IMR-90 (cell line): ENCODE results near the gene EML4. TPM values are rescaled to one million over a fixed set of nuclear protein-coding genes. Genes with fewer than 3 reads are reported as not detected.
A peak's percentile ranks its signal among the peaks of the same experiment; 100 is the strongest.

Source experiments
- ATAC-seq: fragments of 200-7000 bp; cut with Tn5 transposase; 2 replicates; pipeline ENCODE4 v1.9.1; 2020; ENCODE audit warnings: low read depth, mild to moderate bottlenecking, moderate library complexity
- BruUV-seq: library from RNA; stranded (reverse); fragments of 400-500 nt; replicated peaks from 2 replicates; lab custom pipeline; 2021; lab: Mats Ljungman, UMichigan
- CTCF ChIA-PET: fragments of 300-600 bp; formaldehyde crosslinking; extraction: SDS; loops from one replicate; lab custom pipeline; 2021; ENCODE audit warnings: antibody characterized with exemption; lab: Yijun Ruan, JAX
- POLR2A ChIA-PET: fragments of 300-600 bp; sonication (Branson Sonifier 250); formaldehyde crosslinking; loops from one replicate; lab custom pipeline; 2022; ENCODE audit warnings: antibody characterized with exemption; ENCODE audit not compliant: unreplicated experiment; lab: Charles Lee
- DNase-seq: peaks from one replicate; pipeline ENCODE4 v3.0.0; 2013
- H2AFZ ChIP-seq: replicated peaks from 2 replicates; pipeline ENCODE3; 2013; ENCODE audit warnings: low read length, mild to moderate bottlenecking; ENCODE audit not compliant: poor library complexity
- H2AK5ac ChIP-seq: 2 replicates; pipeline ENCODE4 v1.6.1; 2013; ENCODE audit warnings: low read depth, low read length, inconsistent platforms
- H2AK9ac ChIP-seq: replicated peaks from 2 replicates; pipeline ENCODE3; 2013; ENCODE audit warnings: mild to moderate bottlenecking, low read depth, low read length, moderate library complexity; ENCODE audit not compliant: poor library complexity
- H2BK120ac ChIP-seq: 2 replicates; pipeline ENCODE4 v1.6.1; 2013; ENCODE audit warnings: low read depth, low read length, inconsistent platforms
- H2BK15ac ChIP-seq: 3 replicates; pipeline ENCODE4 v1.6.1; 2013; ENCODE audit warnings: low read depth, low read length, inconsistent platforms
- H2BK20ac ChIP-seq: 2 replicates; pipeline ENCODE4 v1.6.1; 2013; ENCODE audit warnings: low read depth, mild to moderate bottlenecking, inconsistent platforms, low read length, moderate library complexity
- H2BK5ac ChIP-seq: 2 replicates; pipeline ENCODE4 v1.6.1; 2013; ENCODE audit warnings: mild to moderate bottlenecking, low read depth, low read length, inconsistent platforms; ENCODE audit not compliant: poor library complexity, severe bottlenecking
- H3K14ac ChIP-seq: replicated peaks from 2 replicates; pipeline ENCODE4 v1.6.1; 2013; ENCODE audit warnings: low read depth, low read length, inconsistent platforms
- H3K18ac ChIP-seq: 2 replicates; pipeline ENCODE4 v1.6.1; 2013; ENCODE audit warnings: low read depth, low read length, control low read depth
- H3K23ac ChIP-seq: 2 replicates; pipeline ENCODE4 v1.6.1; 2013; ENCODE audit warnings: low read depth, low read length, inconsistent platforms
- H3K27ac ChIP-seq: 2 replicates; pipeline ENCODE4 v1.5.1; 2013; ENCODE audit warnings: mild to moderate bottlenecking, control low read depth, low read length; ENCODE audit not compliant: insufficient read depth
- H3K27me3 ChIP-seq: 2 replicates; pipeline ENCODE4 v1.6.1; 2013; ENCODE audit warnings: low read length; ENCODE audit not compliant: control insufficient read depth, insufficient read depth
- H3K36me3 ChIP-seq: 2 replicates; pipeline ENCODE4 v1.6.1; 2013; ENCODE audit warnings: low read length, mixed read lengths; ENCODE audit not compliant: control insufficient read depth, insufficient read depth
- H3K4ac ChIP-seq: 2 replicates; pipeline ENCODE4 v1.6.1; 2013; ENCODE audit warnings: low read depth, low read length, inconsistent platforms
- H3K4me1 ChIP-seq: 2 replicates; pipeline ENCODE4 v1.6.1; 2013; ENCODE audit warnings: low read length, mixed read lengths; ENCODE audit not compliant: control insufficient read depth, insufficient read depth
- H3K4me2 ChIP-seq: 2 replicates; pipeline ENCODE4 v1.6.1; 2013; ENCODE audit warnings: low read depth, mild to moderate bottlenecking, control low read depth, low read length, moderate library complexity
- H3K4me3 ChIP-seq: 2 replicates; pipeline ENCODE4 v1.5.1; 2013; ENCODE audit warnings: low read depth, mild to moderate bottlenecking, control low read depth, low read length, moderate library complexity; ENCODE audit not compliant: insufficient read depth
- H3K56ac ChIP-seq: 2 replicates; pipeline ENCODE4 v1.6.1; 2013; ENCODE audit warnings: low read length, inconsistent platforms; ENCODE audit not compliant: insufficient read depth; ENCODE audit errors: extremely low read depth
- H3K79me1 ChIP-seq, 2 experiments: 2 replicates each; pipeline ENCODE4 v1.6.1; 2013; ENCODE audit warnings: low read length in 2 of 2, inconsistent platforms in 1 of 2, low read depth in 1 of 2
- H3K9ac ChIP-seq: 2 replicates; pipeline ENCODE4 v1.6.1; 2013; ENCODE audit warnings: low read depth, low read length, control low read depth
- H3K9me1 ChIP-seq: 2 replicates; pipeline ENCODE4 v1.6.1; 2013; ENCODE audit warnings: low read length, inconsistent platforms; ENCODE audit not compliant: insufficient read depth
- H3K9me3 ChIP-seq: 2 replicates; pipeline ENCODE4 v1.6.1; 2013; ENCODE audit warnings: low read length; ENCODE audit not compliant: control insufficient read depth, insufficient read depth
- H4K20me1 ChIP-seq: 2 replicates; pipeline ENCODE4 v1.6.1; 2013; ENCODE audit warnings: low read length, inconsistent platforms; ENCODE audit not compliant: insufficient read depth
- H4K5ac ChIP-seq: 2 replicates; pipeline ENCODE4 v1.6.1; 2013; ENCODE audit warnings: mild to moderate bottlenecking, low read depth, low read length, control low read depth
- H4K8ac ChIP-seq, 2 experiments: 2 replicates each; pipeline ENCODE4 v1.6.1; 2013; ENCODE audit warnings: low read depth in 2 of 2, low read length in 2 of 2, control low read depth in 1 of 2, inconsistent platforms in 1 of 2
- H4K91ac ChIP-seq: 2 replicates; pipeline ENCODE4 v1.6.1; 2013; ENCODE audit warnings: low read depth, low read length, inconsistent platforms; ENCODE audit not compliant: insufficient read depth
- CHD1 ChIP-seq: IDR thresholded peaks from 2 replicates; pipeline ENCODE4 v1.6.1; 2012; ENCODE audit warnings: low read depth, low read length, improper control_type of control experiment
- CTCF ChIP-seq: conservative IDR thresholded peaks from 2 replicates; pipeline ENCODE4 v1.5.1; 2012; ENCODE audit warnings: mild to moderate bottlenecking, low read depth, low read length, improper control_type of control experiment
- MAFK ChIP-seq: IDR thresholded peaks from 2 replicates; pipeline ENCODE4 v1.6.1; 2012; ENCODE audit warnings: low read depth, low read length, improper control_type of control experiment
- MAZ ChIP-seq: IDR thresholded peaks from 2 replicates; pipeline ENCODE4 v1.6.1; 2012; ENCODE audit warnings: low read depth, mild to moderate bottlenecking, low read length, improper control_type of control experiment, moderate library complexity, borderline replicate concordance
- MXI1 ChIP-seq: IDR thresholded peaks from 2 replicates; pipeline ENCODE4 v1.6.1; 2012; ENCODE audit warnings: low read depth, mild to moderate bottlenecking, low read length, moderate library complexity, borderline replicate concordance
- WGBS, 2 experiments: methylation state at CpG; one replicate each; pipeline versions ENCODE4 v1.1.5 to v1.1.7; 2013; ENCODE audit warnings: missing lambda C conversion rate in 2 of 2; ENCODE audit not compliant: insufficient read length in 1 of 2; ENCODE audit errors: extremely low coverage in 2 of 2; 5-methylcytosine and 5-hydroxymethylcytosine counted together
- dilution Hi-C: fragments of 300-500 bp; cut with HindIII; formaldehyde crosslinking; loops from one replicate; pipeline ENCODE4 v1.14.3; 2018; ENCODE audit warnings: low sequenced_read_pairs; ENCODE audit not compliant: unreplicated experiment
- in situ Hi-C: fragments of 300-500 bp; cut with MboI; formaldehyde crosslinking; loops from 3 replicates; pipeline ENCODE4 v1.14.3; 2019; ENCODE audit warnings: low sequenced_read_pairs, inconsistent platforms, mixed read lengths
- intact Hi-C: fragments of 100-400 bp; cut with micrococcal nuclease; formaldehyde crosslinking; loops from 2 replicates; pipeline ENCODE4 v1.10.0; 2022
- polyA plus RNA-seq, 3 experiments: library from polyadenylated mRNA; depleted of rRNA; stranded (reverse); fragments of >200 nt; gene quantifications; 2 replicates each; pipeline ENCODE4 v1.2.3, GENCODE V29; 2012; ENCODE audit warnings: low replicate concordance in 1 of 3
- total RNA-seq: library from RNA; depleted of rRNA; stranded (reverse); fragments of >200 nt; gene quantifications from 2 replicates; pipeline ENCODE4 v1.2.3, GENCODE V29; 2012

EML4 gene
- total and polyA plus RNA-seq, 2 of the 4 experiments (the other 2 are of a cell fraction) = 29.7 to 73.7 TPM

- TF ChIP-seq CTCF = no peak
Observed at GRCh38 chr2:42200926-42201855, 32.0 kb downstream of the EML4 start (continued).

- Histone ChIP-seq H3K9me1 (peaks cover 8% of the 10 kb centered on the region), H2BK20ac (peak overlapping the region; percentile 38; the same call in 1 of the 2 replicates), H2BK15ac (peak overlapping the region; percentile 89; the same call in 2 of the 3 replicates), H2AK5ac (peak overlapping the region; percentile 88; the same call in 1 of the 2 replicates), H3K9me3 (no peaks in the 10 kb centered on the region), H2BK5ac (peak overlapping the region; percentile 41), H4K20me1 (peaks cover 6% of the 10 kb centered on the region; the same call in 1 of the 2 replicates), H3K36me3 (no peaks in the 10 kb centered on the region), H3K4me1 (peaks cover 13% of the 10 kb centered on the region), H4K8ac (peak overlapping the region; percentile 47 to 64; a peak in 2 of 4 replicates), H2BK120ac (peak overlapping the region; percentile 26), H3K23ac (no peak overlapping the region), H3K18ac (peak overlapping the region; percentile 92), H4K91ac (peak overlapping the region; percentile 3), H3K56ac (no peak overlapping the region), H3K9ac (no peak overlapping the region), H2AFZ (no peak overlapping the region), H3K4me3 (no peak overlapping the region), H2AK9ac (no peak overlapping the region), H3K27me3 (no peaks in the 10 kb centered on the region), H3K4ac (peak overlapping the region; percentile 52), H3K27ac (peak overlapping the region; percentile 67; the same call in 1 of the 2 replicates), H3K14ac (peak overlapping the region; percentile 67), H3K79me1 (peaks cover 42 to 68% of the 10 kb centered on the region in 2 experiments), H3K4me2 (no peak overlapping the region; the same call in 1 of the 2 replicates), H4K5ac (peak overlapping the region; percentile 75; the same call in 1 of the 2 replicates)
- in situ Hi-C loops = no loop called here
- no TSS peak for BruUV-seq
- TF ChIP-seq MXI1 (no peak), CHD1 (no peak), MAZ (no peak), MAFK (no peak)
- intact Hi-C loops = no loop called here
- dilution Hi-C loops = no loop called here
- DNase-seq (no peak), ATAC-seq (no peak)
- ChIA-PET CTCF (no interaction called here), POLR2A (no interaction called here)
- no CpG with 5 or more reads among the region's 2 CpGs for WGBS, 2 experiments
Observed at GRCh38 chr2:42202634-42203008, 33.5 kb downstream of the EML4 start.
